Measurements from ENCODE around the gene BSN. TPM values are rescaled to one million over a fixed set of nuclear protein-coding genes. Genes with fewer than 3 reads are reported as not detected.
"Not testable (repeated sequence)": the region's sequence is repeated elsewhere in the genome, so short reads cannot be mapped to it uniquely, and the experiment has no call there.

The BSN gene
- total RNA-seq, 1 donor from 2014 or later, result 0.07 TPM

DNA sequence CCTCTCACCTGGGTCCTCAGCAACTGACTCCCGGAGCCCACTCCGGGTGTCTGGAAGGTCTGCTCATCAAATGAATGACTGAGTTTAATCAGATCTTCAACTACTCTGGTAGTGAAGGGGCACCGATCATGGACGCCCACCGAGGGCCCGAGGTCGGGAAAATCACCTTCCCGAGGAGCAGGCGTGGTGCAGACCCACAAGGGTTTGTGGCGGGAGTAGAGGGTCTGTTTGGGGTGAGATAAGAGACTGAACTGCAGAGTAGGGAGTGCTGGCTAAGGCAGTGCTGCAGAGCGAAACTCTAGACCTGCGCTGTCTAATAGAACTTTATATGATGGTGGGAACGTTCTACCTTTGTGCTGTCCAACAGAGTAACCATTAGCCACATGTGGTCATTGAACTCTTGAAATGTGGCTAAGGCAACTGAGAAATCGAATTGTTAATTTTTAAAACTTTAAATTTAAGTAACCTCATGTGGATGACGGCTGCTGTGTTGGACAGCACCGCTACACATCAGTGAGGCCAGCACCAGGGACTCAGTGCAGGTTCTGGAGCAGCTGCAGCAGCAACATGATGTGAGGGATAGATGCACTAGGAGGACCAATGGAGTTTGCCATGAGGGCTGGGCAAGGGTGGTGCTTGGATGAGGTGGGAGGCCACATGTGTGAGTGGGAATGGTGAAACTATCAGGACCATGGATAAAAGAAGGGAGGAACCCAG is 135.8 kb downstream of the BSN start:
- intact Hi-C loops (cut with micrococcal nuclease), result loop anchor here (1.0 kb wide), 1 partner anchor 16 kb away; the partner anchor contains the start of gene APEH

DNA sequence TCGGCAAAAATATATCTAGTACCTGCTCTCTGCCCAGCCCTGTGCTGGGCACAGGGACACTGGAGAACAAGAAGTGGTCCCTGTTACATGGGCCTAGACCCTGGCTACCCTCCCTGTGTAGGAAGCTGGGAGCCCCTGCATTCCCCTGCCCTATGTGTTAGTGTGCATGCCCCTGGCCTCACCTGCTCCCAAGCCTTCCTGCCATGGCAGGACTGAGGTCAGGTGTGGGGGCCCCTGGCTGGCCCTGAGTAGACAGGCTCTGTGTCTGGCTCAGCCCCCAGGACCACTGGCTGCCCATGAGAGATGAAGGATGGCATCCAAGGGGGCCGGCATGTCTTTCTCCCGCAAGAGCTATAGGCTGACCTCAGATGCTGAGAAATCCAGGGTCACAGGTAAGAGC is 136.6 kb downstream of the BSN start:
- intact Hi-C loops (cut with micrococcal nuclease), result not testable (repeated sequence)

GRCh38 chr3:49691481-49691880 is 137.2 kb downstream of the BSN start:
- intact Hi-C loops (cut with micrococcal nuclease), result not testable (repeated sequence)

DNA sequence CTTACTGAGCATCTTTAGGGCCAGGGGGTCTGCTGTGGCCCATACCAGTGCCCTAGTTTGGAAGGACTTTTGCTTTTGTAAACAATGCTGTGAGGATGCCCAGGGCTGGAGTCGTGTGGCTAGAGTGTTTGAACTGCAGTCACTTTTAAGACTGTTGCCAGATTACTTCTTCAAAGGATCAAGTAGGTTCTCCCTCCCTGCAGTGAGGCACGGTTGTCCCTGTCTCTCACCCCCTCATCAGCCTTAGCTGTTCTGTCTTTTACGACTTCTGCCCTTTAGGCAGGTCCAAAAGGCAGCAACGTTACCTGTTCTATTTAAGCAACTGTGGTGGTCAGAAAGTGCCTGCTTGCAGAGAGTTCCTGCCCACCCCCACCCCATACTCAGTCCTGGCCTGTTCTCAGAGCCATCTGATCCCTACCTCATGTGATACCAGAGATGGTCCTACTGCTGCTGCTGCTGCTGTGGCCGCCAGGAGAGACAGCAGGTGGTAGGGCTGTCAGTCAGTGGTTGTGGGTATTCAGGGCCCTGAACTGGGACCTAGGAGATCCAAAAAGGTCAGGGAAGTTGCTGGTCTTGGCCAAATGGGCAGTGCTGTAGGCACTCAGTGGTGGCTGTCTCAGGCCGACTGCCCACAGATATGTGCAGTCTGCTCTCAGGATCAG is 140.3 kb downstream of the BSN start:
- intact Hi-C loops (cut with micrococcal nuclease), result not testable (repeated sequence)

DNA sequence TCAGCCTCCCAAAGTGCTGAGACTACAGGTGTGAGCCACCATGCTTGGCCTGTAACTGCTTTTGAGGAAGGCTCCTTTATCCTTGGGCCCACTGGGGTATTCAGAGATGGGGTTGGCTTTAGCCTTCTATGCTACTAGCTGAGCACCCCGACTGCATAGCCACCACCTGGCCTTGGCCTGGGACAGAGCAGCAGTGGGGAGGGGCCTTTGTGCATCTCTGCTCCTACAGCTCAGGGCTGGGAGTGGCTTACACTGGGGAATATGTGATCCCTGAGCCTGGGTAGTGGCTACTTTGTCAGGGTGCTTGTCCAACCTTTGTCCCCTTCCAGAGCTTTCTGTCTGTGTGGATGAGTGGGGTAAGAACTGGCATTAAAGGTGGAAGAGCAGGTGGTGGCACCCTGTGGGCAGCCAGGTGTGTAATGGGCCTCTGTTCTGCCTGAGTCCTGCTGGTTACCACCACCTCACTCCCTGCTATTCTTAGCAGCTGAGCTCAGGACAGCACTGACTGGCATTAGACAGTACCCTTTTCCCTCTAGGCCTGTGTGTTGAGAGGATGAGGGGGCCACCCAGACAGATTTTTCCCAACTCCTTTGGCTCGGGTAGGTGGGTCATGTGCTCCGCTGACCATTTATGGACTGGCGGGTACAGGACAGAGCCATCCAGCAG is 141.2 kb downstream of the BSN start:
- intact Hi-C loops (cut with micrococcal nuclease), result not testable (repeated sequence)

GRCh38 chr3:49699281-49699979 is 145.2 kb downstream of the BSN start:
- intact Hi-C loops (cut with micrococcal nuclease), result no loop called here

DNA sequence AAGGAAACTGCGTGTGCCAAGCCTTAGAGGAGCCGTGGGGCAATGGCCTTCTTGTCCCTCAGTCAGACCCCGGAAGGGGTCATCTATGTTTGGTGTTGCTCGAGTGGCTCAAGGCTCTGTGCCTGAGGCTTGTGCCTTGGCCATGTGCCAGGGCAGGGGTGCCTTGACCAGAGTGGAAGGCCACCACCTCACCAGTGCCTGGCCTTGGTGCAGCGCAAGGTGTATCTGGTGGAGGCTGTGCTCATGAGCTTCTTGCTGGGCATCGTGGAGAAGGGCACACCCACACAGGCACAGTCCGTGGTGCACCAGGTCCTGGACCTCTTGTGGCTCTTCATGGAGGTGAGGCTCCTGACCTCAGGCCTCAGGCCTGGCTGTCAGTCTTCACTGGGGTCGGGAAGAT is 145.7 kb downstream of the BSN start:
- intact Hi-C loops (cut with micrococcal nuclease), result no loop called here

DNA sequence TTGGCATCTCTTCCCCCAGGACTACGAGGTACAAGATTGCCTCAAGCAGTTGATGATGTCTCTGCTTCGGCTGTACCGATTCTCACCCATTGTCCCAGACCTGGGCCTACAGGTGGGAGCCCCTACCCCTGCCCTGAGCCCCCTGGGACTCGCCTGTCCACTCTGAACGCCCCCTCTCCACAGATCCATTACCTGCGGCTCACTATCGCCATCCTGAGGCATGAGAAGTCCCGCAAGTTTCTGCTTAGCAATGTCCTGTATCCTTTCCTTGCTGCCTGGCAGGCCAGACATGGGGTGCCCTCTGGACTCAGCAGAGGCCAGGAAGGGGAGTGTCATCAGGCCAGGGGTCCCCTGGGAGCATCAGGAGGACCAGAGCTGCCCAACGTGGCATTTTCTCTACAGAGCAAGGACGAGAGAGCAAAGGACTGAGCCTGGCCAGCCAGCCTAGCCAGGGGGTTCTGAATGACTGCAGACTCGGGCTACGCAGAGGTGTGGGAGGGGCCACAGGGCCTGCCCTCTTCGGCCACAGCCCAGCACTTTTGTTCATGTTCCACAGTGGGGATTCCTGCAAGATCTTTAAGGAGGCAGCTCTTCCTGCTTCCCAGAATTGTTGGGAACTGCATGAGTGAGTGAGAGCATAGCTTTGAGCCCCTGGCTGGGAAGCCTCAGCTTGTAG is 146.3 kb downstream of the BSN start:
- intact Hi-C loops (cut with micrococcal nuclease), result no loop called here

DNA sequence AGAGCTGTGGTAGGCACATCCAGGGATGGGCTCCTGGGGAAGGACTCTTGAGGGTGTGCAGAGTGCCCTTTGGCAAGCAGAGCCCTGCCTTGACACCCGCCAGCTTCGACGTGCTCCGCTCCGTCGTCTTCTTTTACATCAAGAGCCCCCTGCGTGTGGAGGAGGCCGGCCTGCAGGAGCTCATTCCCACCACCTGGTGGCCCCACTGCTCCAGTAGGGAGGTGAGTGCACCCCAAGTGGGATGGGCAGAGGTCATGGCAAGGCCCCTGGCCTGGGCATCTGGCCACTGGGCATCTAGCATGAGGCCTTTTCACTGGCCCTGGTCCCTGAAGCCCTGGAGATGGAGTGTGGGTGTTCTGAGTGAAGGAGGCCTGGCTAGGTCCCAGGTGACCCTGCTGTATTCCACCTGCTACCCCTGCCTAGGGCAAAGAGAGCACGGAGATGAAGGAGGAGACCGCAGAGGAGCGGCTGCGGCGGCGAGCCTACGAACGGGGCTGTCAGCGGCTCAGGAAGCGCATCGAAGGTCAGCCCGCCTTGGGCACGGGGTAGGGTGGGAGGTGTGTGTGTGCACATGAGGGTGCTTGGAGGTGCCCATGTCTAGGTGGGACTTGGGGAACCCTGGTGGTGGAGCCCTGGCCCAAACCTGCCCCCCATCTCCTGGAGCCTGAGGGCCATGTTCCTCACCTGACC is 147.3 kb downstream of the BSN start:
- intact Hi-C loops (cut with micrococcal nuclease), result no loop called here

DNA sequence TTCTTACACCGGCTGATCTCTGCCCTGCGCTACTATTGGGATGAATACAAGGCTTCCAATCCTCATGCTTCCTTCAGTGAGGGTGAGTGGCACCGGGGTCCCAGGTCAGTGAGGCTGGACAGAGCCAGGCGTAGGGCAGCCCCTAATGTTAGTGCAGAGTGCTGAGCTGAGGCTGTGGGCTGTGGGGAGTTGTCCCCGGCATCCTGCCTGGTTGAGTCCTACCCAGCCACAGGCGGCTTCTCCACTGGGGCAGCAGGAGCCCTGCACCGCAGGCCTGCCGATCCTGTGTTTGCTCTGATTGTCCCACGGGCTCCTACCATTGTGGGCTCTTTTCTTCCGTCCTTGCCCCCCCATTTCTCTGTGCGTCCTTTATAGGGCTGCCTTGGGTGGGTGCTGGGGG is 148.4 kb downstream of the BSN start:
- intact Hi-C loops (cut with micrococcal nuclease), result no loop called here

GRCh38 chr3:49703443-49703927 is 149.2 kb downstream of the BSN start:
- intact Hi-C loops (cut with micrococcal nuclease), result no loop called here

GRCh38 chr3:49703956-49704355 is 149.7 kb downstream of the BSN start:
- intact Hi-C loops (cut with micrococcal nuclease), result no loop called here

DNA sequence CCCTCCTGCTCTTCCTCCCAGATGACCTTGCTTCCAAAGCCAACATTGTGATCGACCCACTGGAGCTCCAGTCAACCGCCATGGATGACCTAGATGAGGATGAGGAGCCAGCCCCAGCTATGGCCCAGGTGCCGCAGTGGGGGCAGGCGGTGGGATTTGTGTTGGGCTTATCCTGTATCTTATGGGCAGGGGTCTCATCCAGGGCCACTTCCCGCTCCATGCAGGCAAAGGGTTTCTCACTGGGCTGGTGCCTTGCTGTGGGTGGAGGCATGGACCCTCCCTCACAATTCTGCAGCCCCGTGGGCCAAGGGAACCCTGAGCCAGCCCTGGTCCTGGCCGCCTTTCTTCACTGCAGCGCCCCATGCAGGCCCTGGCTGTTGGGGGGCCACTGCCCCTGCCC is 150.4 kb downstream of the BSN start:
- intact Hi-C loops (cut with micrococcal nuclease), result no loop called here

DNA sequence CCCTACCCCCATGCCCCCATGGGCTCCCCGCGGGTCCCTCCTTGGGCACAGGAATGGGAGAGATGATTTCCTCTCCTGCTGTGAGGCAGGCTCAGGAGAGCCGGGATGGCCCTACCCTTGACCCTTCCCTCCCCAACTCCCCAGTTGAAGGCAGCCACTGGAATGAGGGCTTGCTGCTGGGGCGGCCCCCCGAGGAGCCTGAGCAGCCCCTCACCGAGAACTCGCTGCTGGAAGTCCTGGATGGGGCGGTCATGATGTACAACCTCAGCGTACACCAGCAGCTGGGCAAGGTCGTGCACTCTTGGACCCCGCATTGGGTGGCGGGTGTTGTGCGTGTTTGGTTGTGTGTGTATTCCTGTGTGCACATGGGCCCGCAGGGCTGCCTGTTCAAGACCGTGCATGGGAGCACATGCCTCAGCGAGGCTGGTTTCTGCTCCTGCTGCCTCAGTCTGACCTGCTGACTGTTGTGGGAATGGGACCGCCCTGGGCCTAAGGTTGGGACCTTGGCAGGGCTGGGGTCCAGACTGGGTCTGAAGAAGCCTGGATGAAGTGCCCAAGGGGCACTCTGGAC is 151.2 kb downstream of the BSN start:
- intact Hi-C loops (cut with micrococcal nuclease), result no loop called here

- intact Hi-C loops (cut with micrococcal nuclease), result no loop called here
Observed at GRCh38 chr3:49706456-49707112, 152.3 kb downstream of the BSN start.

DNA sequence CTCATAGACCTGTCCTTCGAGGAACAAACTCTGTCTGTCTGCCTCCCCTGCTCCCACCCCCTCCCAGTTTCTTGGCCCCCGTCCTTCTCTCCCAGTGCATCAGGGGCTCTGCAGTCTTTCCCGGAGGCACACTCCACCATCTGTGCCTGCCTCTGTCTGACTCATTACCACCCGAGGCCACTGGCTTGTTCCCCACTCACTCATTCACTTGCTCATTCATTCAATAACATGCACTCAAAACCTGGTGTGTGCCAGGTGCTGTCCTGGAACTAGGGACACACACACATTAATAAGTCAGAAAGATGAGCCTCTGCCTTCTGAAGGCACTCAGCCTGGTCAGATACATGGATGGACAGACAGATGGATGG is 152.8 kb downstream of the BSN start:
- intact Hi-C loops (cut with micrococcal nuclease), result no loop called here

DNA sequence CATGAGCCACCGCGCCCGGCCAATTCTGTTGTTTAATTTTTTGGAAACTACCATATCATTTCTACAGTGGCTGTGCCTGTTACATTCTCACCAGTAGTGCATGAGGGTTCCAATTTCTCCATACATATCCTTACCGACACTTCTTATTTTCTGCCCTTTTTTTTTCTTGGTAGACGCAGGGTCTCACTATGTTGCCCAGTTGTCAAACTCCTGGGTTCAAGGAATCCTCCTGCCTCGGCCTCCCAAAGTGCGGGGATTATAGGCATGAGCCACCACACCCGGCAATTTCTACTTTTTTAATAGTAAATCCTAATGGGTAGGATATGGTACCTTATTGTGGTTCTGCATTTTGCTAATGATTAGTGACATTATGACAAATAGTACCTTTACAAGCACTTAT is 155.6 kb downstream of the BSN start:
- intact Hi-C loops (cut with micrococcal nuclease), result no loop called here

DNA sequence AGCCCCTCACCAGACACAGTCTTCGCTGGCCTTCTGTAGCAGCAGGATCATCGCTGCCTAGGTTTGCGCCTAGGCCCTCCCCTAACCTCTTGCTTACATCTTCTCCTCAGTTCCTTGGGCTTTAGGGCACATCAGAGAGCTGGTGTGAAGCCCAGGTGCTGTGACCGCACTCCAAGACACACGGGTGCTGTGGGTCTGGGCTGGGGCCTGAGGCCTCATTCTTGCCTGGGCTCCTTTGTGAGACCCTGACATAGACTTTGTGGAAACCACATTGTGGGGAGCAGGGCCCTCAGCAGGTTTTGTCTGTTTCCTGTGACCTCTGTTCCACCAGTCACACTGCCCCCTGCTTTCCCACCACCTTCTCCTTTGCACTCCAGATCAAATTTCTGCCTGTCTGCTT is 157.2 kb downstream of the BSN start:
- intact Hi-C loops (cut with micrococcal nuclease), result no loop called here

GRCh38 chr3:49712166-49712565 is 157.9 kb downstream of the BSN start:
- intact Hi-C loops (cut with micrococcal nuclease), result no loop called here
